OCI-LY1 (cell line): ENCODE results near the gene ANKRD11.

Experiments
- CTCF ChIP-seq: fragments of 200-600 bp; sonication (generic), shearing (Covaris generic); IDR thresholded peaks from 2 replicates; pipeline ENCODE4 v1.5.1; 2017; ENCODE audit warnings: mild to moderate bottlenecking, antibody characterized with exemption, low read length, moderate library complexity, mixed read lengths
- EZH2 ChIP-seq: fragments of 200-600 bp; sonication (generic), shearing (Covaris generic); IDR thresholded peaks from 2 replicates; pipeline ENCODE4 v1.8.0; 2017; ENCODE audit warnings: borderline replicate concordance, mixed run types, mild to moderate bottlenecking, antibody characterized with exemption, low read length, moderate library complexity, mixed read lengths

- TF ChIP-seq CTCF (no peak), EZH2 (no peak)
These were observed 94.9 kb downstream of the ANKRD11 start for GRCh38 chr16:89395150-89396142.
